HG02798 (cell line): ENCODE results near the gene CHN1.

Experiments
- ATAC-seq: cut with Tn5 transposase; IDR thresholded peaks from one replicate; pipeline ENCODE4 v1.9.1; 2021; ENCODE audit warnings: mild to moderate bottlenecking; ENCODE audit not compliant: unreplicated experiment, poor library complexity

CHN1 gene

DNA sequence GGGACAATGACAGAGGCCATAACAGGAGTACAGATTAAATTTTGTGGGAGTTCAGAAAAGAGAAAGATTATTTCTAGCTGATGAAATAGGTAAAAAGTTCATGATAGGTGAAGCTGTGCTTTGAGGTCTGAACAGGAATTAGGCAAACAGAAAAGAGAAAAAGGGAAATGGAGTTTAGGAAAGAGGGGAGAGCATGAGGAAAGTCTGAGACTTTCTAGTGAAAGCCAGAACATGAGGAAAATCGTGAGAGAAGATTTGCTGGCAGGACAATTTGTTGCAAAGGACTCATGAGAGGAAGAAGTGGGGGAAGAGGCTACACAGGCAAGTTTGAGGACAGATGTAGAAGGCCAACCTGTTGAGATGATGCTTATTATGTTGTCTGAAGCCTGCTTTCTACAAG is 6.3 kb upstream of the CHN1 start:
- no peak for ATAC-seq

DNA sequence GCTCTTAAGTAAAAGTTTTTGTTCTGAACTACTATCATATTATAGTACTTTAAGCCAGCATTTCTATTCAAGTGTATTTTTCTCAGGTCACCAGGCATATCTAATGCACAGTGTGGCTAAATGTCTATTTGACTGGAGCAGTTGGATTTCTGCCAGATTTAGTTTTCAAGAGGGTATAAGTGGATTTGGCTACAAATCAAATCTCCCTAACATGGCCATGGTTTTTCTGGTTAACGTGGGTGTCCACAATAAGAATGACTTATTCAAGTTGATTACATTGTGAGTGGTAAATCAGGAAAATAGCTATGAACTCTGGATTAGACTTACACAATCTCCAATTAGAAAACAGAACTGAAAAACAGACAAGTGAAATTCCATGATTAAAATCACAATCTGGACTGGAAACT is 5.7 kb upstream of the CHN1 start:
- no peak for ATAC-seq

DNA sequence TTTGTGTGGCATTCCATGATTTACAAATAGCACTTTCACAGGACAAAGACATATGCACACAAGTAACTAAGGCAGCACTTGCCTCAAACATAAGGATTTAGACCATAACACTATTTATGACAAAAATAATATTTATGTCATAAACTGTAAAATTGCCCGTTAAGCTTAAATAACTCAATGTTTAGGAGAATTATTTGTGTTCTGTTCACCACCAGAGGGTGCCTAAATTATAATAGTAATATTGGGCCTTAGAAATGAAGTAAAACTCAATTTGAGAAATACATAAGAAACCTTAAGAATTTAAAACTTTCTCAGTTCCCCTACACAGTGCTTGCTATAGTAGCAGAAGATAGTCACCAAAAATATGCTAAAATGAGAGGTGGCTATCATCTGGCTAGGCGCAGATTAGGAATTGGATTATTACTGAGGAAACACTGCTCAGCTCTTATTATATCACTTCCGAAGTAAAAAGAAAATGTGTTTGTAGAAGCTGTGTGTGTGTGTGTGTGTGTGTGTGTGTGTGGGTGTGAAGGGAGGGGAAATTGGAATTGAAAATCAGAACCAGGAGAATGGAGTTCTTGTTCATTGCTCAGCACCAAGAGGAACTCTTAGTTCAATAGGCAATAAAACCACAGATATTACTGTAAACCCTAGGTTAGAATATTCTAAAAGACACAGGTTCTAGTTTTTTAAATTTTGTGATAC is 4.9 kb upstream of the CHN1 start:
- ATAC-seq: no peak

DNA sequence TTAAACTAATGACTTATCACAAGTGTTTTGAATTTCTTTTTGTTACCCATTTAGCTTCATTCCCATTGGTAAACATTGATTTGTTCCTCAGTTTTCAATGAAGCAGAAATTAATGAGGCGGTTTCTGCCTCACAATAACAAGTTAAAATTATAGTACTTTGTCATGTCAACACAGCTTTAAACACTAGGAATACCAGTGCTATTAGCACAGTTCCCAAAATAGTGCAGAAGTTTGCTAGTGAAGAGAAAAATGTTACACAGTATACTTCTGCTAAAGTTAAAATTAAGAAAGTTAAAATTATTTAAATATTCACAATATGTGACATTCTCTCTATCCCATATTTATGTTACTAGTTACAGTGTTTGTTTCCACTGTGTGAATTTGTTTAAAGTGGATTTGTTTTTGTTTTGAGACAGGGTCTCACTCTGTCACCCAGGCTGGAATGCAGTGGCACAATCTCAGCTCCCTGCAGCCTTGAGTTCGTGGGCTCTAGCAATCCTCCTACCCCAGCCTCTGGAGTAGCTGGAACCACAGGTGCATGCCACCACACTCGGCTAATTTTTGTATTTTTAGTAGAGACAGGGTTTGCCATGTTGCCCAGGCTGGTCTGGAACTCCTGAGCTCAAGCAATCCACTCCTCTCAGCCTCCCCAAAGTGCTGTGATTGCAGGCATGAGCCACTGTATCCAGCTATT is 3.8 kb upstream of the CHN1 start:
- no peak for ATAC-seq

DNA sequence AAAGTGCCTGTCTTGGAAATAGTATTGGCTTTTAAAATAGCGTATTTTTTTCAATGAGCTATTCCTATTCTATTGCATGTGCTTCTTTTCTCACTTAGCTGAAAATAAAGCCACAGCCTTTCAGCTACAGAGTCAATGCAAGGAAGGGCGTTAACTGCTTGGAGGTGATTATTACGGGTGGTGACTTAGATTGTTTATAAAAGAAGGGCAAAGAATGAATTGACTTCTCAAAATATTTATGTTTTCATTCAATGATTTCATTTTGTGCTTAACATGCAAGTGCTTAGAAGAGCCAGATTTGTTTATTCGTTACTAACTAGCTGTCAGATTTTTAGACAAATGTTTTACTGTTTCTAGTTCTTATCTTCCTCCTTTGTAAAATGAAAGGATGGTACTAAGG is 2.8 kb upstream of the CHN1 start:
- no peak for ATAC-seq

DNA sequence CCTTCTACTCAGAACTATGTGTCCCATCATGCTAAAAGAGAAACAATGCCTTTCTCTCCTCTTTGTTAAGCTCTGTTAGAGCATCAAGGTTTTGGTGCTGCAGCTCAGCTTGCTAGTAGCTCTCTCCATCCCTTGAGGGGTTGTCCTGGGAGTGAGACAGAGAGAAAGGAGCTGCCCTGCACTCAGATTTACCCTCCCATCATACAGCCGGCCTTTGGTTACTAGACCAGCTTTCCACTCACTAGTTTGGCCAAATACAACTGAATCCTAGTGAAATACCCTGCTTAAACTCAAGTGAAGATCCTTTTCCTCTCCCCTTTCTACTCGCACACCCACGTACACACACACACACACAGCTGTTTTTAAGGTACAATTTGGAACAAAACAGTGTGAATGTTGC is 2.3 kb upstream of the CHN1 start:
- no peak for ATAC-seq

DNA sequence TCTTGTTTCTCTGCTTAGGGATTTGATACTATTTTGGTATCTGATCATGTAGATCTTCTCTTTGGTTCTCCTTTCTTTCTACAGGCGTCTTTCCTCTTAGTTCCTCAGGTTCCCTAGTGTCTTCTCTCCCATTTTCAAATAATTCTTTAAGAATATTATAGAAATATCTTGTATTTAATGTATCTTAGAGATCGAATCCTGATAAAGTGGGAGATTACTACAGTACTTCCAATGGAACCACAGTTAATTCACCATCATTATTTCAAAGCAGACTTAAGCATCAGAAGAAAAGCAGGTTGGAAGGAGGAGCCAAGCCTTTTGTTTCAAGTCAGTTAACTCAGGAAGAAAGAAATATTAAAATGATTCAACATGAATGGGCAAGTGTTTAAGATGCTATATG is 1.1 kb upstream of the CHN1 start:
- ATAC-seq: no peak

DNA sequence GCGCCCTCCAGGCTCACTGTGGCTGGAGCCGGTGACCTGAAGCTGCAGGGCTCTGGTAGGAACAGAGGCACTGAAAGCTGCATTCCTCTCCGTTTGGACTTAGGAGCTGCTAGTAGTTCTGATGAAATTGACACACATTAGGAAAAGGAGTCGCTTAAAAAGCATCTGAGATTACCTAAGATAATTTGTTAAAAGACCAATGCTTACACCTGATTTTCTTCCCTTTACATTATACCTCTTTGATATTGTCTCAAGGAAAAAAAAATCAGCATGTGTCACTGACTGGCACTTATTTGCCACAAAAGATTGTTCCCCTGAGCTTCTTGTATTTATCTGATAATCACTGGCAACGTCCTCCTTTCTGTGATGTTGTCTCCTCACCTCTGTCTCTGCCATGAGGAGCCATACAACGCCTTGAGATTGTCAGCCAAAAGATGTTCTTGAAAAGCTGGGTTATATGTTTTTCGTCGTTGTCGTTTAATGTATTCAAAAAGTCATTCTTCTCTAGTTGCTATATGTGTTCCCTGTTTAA is 618 bp upstream of the CHN1 start:
- ATAC-seq: no peak

DNA sequence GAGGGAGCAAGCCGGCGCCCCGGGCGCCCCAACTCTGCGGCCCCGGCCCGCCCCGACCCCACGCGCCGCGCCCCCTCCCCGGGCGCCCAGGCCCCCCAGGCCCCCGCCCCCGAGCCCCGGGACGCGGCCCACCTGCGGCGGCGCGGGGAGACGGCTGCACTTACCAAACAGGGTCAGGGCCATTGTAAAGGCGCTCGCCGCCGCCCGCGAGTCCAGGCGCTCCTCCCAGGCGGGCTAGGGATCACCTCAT is 526 bp downstream of the CHN1 start:
- ATAC-seq: peak; percentile 35

DNA sequence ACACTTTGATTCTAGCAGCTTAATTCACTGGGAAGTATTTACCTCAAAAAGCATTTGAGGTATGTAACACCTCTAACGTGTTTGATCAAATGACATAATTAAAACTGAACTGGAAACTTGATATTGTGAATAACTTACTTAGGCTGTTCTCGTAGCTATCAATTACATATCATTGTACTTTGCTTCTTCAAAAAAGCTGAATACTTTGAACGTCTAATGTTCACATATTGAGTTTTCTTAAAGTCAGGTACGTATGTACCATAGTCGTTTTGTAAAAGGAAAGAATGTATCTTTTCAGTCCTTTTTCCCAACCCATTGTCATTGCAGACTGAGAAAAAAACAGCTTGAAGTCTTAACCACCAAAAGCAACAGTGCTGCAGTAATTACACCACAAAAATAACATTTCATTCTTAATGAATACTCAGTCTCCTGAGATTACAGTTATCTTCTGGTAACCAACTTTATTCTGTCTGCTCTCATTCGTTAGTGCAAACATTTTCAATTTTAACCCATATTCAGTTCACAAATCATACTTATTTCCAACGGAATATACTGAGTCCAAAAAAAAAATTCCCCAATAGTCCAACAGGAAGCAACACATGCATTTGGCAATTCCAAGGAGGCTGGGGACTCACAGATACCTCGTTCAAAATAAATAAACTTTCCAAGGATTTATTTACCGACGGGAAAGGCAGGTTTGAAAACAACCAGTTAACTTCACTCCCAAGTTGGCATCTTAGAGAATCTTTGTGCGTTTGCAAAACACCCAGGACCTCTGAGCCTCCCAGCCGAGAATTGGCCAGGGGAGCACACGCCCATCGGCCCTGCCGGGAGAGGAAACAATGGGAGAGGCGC is 1.1 kb downstream of the CHN1 start:
- ATAC-seq: peak; percentile 6

DNA sequence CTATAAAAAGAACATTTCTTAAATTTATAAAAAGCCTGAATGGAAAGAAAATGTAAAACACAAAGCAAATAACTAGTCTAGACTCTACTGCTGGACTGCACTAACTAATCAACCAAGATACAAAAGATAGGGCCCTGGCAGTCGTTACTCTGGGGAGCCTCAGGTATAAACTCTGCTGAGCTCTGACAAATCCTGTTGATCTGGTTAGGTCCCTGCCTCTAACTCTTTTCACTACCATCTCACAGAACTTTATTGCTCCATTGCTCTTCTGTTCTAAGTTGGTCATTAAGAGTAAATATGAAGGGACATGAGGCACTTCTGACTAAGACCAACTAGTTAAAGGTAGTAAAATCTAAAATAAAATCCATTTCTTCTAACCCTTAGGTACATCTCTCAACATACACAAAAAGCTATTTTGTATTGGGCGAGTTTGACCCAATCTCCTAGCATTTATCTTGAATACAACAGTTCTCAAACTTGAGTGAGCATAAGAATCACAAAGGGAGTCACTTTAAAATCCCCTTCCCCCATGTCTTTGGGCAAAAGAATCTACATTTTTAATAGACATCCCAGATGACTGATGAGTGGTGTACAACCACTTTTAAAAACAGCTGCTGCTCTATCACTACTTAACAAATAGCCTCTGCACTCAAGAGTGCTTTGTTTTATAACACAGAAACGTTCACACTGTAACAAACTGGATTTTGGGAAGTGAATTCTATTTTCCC is 2.5 kb downstream of the CHN1 start:
- ATAC-seq: no peak

DNA sequence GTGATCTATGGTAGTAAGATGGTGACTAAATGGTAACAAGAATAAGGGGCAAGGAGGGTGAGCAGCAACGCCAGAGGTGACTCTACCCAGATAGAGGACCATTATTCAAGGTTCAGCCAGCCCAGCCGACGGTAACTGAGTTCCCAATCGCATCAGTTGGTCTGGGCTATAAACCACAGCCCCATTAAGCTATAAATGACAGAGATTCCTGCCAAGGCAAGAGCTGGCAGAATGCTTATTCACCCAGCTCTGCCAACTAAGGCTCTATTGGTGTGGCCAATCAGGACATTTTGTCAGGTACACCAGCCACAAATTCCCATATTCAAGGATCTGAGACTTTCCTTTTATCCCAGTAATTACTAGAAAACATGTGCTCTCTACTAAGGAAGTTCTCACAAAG is 3.6 kb downstream of the CHN1 start:
- no peak for ATAC-seq

DNA sequence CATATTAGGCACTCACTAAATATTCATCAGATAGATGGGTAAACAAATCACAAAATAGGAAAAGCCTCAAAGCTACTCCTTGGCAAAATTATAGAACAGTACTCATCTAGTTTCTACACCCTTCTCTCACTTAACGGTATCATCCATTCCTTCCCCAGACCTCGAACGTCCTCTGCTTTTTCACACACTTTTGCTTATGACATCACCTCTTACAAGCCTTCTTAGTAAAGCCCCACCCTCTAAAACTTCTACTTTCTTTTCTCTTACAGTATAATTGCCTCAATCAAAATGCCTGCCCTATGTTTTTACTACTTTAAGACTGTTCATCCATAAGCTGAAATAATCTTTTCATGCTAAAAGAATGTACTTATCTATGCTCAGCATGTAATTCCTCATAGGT is 8.1 kb downstream of the CHN1 start:
- ATAC-seq: no peak

DNA sequence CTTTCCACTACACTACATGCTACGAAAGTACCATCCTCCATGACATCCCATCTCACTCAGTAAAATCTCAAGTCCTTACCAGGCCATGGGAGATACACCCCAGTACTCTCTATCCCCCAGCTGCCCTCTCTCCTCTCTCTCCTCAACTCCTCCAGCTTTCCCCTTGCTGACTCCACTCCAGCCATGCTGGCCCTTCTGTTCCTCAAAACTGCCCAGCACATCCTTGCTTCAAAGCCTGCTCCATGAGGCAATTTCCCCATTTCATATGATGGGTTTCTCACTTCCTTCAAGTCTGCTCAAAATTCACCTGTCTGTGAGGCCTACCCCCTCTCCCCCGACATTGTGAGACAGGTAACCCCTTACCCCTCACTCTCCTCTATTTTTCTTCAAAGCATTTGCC is 8.6 kb downstream of the CHN1 start:
- ATAC-seq: no peak

DNA sequence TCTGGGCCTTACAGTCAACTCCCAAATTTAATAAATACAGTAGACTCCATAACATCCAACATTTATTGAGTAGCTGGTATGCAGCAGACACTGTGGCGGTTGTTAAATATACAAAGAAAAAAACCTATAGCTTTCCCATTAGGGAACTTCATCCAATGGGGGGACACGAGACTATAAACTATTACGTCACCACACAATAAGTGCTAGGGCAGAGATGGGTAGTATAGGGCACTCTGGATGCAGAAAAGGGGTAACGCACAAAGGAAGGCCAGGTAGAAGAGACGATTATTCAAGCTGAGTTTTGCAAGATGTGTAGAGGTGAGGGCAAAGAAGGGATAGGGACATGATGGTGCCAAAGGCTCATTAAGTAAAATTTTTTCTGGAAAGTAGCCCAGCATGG is 10.8 kb downstream of the CHN1 start:
- no peak for ATAC-seq

DNA sequence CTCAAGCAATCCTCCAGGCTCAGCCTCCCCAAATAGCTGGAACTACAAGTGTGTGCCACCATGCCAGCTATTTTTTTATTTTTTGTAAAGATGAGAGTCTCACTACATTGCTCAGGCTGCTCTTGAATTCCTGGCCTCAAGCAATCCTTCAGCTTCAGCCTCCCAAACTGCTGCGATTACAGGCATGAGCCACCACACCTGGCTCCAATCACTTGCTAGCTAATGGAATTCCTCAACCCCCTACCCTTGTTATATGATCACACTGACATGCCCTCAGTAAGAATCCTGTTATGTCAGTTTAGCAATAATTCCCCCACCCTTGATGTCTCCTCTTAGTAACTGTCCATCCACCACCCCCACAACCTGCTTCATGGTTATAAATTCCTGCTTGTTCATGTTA is 12.3 kb downstream of the CHN1 start:
- ATAC-seq: no peak

DNA sequence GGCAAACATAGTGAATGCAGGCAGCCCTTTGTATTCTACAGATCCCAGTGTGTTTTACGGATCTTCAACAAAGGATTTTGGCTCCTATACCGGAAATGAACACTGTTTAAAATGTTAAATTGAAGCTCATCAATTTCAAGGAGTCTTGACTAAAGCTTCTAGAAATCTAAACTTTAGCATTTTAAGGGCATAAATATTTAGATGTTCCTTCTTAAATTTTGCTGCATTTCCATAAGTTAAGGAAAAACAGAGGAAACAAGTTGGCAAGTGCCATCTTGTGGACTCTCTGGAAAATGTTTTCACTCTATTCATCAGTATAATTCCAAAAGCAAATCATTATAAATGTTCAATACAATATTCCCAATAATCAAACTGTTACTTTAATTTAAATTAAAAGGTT is 19.6 kb downstream of the CHN1 start:
- no peak for ATAC-seq

DNA sequence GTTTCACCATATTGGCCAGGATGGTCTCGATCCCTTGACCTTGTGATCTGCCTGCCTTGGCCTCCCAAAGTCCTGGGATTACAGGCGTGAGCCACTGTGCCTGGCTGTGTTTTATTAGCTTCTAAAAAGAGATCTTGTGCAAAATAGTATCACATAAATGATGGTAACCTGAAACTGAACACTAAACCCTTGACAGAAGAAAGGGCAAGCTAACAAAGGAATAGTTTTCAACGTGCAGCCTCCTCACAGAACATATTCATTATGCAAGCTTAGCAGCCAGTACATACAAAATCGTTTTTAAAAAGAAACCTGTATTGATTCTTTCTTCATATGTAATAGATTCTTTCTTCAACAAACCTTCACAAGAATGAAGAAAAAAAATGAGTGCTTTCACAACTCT is 20.6 kb downstream of the CHN1 start:
- no peak for ATAC-seq

DNA sequence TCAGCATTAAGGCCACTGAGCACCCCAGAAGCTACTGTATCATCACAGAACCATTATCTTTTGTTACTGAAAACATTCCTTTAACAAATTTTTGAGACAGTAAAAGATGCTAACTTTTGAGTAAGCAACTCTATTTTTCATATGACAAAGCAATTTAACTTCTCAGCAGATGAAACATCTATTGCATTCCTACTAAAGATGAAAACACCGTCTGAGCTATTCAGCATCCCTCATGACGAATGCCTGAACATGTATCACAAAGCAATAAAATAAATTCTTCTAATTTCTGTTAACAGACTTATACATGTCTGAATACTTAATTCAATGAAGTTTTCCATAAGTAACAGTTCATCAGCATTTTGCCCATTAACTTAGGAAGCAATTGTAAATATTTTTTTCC is 23.9 kb downstream of the CHN1 start:
- no peak for ATAC-seq

DNA sequence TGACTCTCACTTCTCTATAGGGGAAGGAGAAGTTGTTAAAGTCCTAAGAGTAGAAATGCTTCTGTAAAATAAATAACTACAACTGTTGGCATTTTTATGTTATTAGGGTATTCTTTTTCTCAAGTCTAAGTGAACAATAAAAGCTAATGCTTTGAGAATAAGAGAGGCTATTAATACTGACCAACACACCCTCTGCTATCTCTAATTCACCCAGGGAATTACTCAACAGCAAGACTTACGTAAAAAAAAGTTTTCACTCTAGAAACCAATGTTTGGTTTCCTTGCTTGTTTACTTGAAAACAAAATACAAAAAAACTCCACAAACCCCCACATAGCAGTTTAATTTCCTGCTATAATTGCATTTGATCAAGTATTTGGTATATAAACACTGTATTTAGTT is 25.2 kb downstream of the CHN1 start:
- no peak for ATAC-seq

DNA sequence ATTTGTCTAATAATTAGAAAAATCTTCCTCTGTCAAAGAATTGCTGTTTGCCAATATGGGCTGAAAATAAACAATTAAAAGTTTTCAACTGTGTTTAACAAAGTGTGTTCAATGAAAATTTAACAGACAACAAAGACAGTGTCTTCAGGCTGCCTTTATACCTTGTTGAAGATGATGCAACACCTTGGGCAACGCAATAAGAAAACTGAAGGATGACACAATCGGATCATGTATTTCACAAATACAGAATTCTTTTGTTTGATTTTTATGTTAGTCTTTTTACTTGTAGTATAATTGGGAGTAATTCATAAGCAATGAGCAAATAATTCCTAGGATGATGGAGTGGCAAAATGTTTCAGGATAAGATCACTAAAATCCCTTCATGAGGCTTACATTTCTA is 27.8 kb downstream of the CHN1 start:
- ATAC-seq: no peak
